ENCODE data around the gene MMS19.

MMS19 gene

DNA sequence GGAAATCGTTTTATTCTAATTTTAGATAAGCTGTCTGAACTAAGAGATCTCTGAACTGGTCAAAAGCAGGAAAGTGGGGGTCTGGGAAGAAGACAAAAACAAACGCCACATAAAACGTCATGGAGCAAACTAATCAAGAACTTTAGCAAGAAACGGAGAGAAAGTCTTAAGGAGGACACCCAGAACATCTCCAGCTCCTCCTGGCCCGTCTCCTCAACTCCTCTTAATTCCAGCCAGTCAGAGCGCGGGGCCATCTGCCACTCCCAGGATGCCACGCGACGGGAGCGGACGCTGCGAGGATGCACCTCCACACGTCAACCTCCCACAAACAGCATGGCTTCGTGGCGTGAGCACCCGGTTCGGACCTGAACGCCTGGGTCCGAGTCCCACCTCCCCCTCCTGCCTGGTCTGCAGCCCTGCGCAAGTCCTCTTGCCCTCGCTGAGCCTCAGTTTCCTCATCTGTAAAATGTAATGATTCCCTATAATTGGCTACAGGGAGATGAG is 598 bp downstream of the MMS19 start:
- Histone ChIP-seq H3K4me1 (ENCODE audit: insufficient read depth, poor library complexity, severe bottlenecking) (peaks cover 23% of the 10 kb centered on the region), H3K36me3 (ENCODE audit: low read depth) (peaks cover 30% of the 10 kb centered on the region), H3K4me3 (ENCODE audit: severe bottlenecking) (peak overlapping the region; percentile 80), H3K27me3 (ENCODE audit: insufficient read depth, poor library complexity, severe bottlenecking) (no peaks in the 10 kb centered on the region), H3K27ac (ENCODE audit: poor library complexity, severe bottlenecking) (peak overlapping the region; percentile 88), H3K9me3 (ENCODE audit: severe bottlenecking) (no peaks in the 10 kb centered on the region)
- ATAC-seq (ENCODE audit: low read depth): peak; percentile 62
- DNase-seq (ENCODE audit: low spot score): peak; percentile 90
- no peak for TF ChIP-seq CTCF (IDR thresholded peaks at IDR 0.05; ENCODE audit: poor library complexity, severe bottlenecking)

GRCh38 chr10:97494863-97495506 is 3.2 kb downstream of the MMS19 start:
- no peaks in the 10 kb centered on the region for H3K27me3 ChIP-seq (ENCODE audit: insufficient read depth, poor library complexity, severe bottlenecking)
- peaks cover 27% of the 10 kb centered on the region for H3K4me1 ChIP-seq (ENCODE audit: insufficient read depth, poor library complexity, severe bottlenecking)
- TF ChIP-seq CTCF (IDR thresholded peaks at IDR 0.05; ENCODE audit: poor library complexity, severe bottlenecking): no peak
- DNase-seq (ENCODE audit: low spot score) (no peak), ATAC-seq (ENCODE audit: low read depth) (no peak)
- H3K27ac ChIP-seq (ENCODE audit: poor library complexity, severe bottlenecking): peak overlapping the region; percentile 24
- no peak overlapping the region for H3K4me3 ChIP-seq (ENCODE audit: severe bottlenecking)
- H3K36me3 ChIP-seq (ENCODE audit: low read depth): peaks cover 40% of the 10 kb centered on the region
- no peaks in the 10 kb centered on the region for H3K9me3 ChIP-seq (ENCODE audit: severe bottlenecking)

DNA sequence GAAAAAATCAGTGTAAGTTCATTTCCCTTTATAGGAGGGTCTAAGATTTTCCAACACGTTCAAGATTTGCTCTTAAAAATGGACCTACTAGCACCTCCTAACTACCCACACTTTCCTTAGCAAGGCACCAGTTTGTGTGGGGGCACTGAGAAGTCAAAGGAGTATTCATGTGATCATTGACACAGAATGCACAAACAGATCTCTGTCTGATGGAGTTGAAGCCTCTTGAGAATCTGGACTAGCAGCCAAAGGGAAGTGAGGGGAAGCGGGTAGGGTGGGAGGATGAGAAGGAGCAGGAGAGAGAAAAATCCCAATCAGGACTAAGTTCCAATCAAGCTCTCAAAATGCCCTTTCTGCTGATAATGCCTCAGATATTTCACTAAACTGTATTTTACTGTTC is 4.1 kb downstream of the MMS19 start:
- H3K4me3 ChIP-seq (ENCODE audit: severe bottlenecking): no peak overlapping the region
- DNase-seq (ENCODE audit: low spot score) (no peak), ATAC-seq (ENCODE audit: low read depth) (no peak)

GRCh38 chr10:97490592-97490991 is 7.6 kb downstream of the MMS19 start:
- H3K9me3 ChIP-seq (ENCODE audit: severe bottlenecking): no peaks in the 10 kb centered on the region
- no peak for TF ChIP-seq CTCF (IDR thresholded peaks at IDR 0.05; ENCODE audit: poor library complexity, severe bottlenecking)
- DNase-seq (ENCODE audit: low spot score): no peak
- peaks cover 64% of the 10 kb centered on the region for H3K36me3 ChIP-seq (ENCODE audit: low read depth)
- H3K4me1 ChIP-seq (ENCODE audit: insufficient read depth, poor library complexity, severe bottlenecking): peaks cover 17% of the 10 kb centered on the region
- H3K4me3 ChIP-seq (ENCODE audit: severe bottlenecking): no peak overlapping the region
- H3K27ac ChIP-seq (ENCODE audit: poor library complexity, severe bottlenecking): peak overlapping the region; percentile 14
- no peak for ATAC-seq (ENCODE audit: low read depth)
- H3K27me3 ChIP-seq (ENCODE audit: insufficient read depth, poor library complexity, severe bottlenecking): no peaks in the 10 kb centered on the region

More for the DNA sequence above, 4.1 kb downstream of the MMS19 start:
- no peak for TF ChIP-seq CTCF (IDR thresholded peaks at IDR 0.05; ENCODE audit: poor library complexity, severe bottlenecking)
- Histone ChIP-seq H3K36me3 (ENCODE audit: low read depth) (peaks cover 44% of the 10 kb centered on the region), H3K27ac (ENCODE audit: poor library complexity, severe bottlenecking) (peak overlapping the region; percentile 24), H3K27me3 (ENCODE audit: insufficient read depth, poor library complexity, severe bottlenecking) (no peaks in the 10 kb centered on the region), H3K9me3 (ENCODE audit: severe bottlenecking) (no peaks in the 10 kb centered on the region), H3K4me1 (ENCODE audit: insufficient read depth, poor library complexity, severe bottlenecking) (peaks cover 27% of the 10 kb centered on the region)

GRCh38 chr10:97485647-97486281 is 12.5 kb downstream of the MMS19 start:
- no peaks in the 10 kb centered on the region for H3K9me3 ChIP-seq (ENCODE audit: severe bottlenecking)
- peaks cover 21% of the 10 kb centered on the region for H3K4me1 ChIP-seq (ENCODE audit: insufficient read depth, poor library complexity, severe bottlenecking)

More at GRCh38 chr10:97485647-97486281, 12.5 kb downstream of the MMS19 start:
- Histone ChIP-seq H3K27me3 (ENCODE audit: insufficient read depth, poor library complexity, severe bottlenecking) (no peaks in the 10 kb centered on the region), H3K36me3 (ENCODE audit: low read depth) (peaks cover 70% of the 10 kb centered on the region), H3K4me3 (ENCODE audit: severe bottlenecking) (no peak overlapping the region), H3K27ac (ENCODE audit: poor library complexity, severe bottlenecking) (no peak overlapping the region)
- no peak for DNase-seq (ENCODE audit: low spot score)
- no peak for TF ChIP-seq CTCF (IDR thresholded peaks at IDR 0.05; ENCODE audit: poor library complexity, severe bottlenecking)
- no peak for ATAC-seq (ENCODE audit: low read depth)
